BJ (cell line): ENCODE data around the gene PFDN4. TPM values are rescaled to one million over a fixed set of nuclear protein-coding genes. Genes with fewer than 3 reads are reported as not detected.

ENCODE experiments used
- CTCF ChIA-PET: fragments of 350-600 bp; formaldehyde crosslinking; extraction: SDS; loops from one replicate; lab custom pipeline; 2021; ENCODE audit warnings: antibody characterized with exemption, inconsistent platforms; lab: Yijun Ruan, JAX
- POLR2A ChIA-PET: fragments of 300-600 bp; sonication (Branson Sonifier 250); formaldehyde crosslinking; extraction: SDS; loops from one replicate; lab custom pipeline; 2021; ENCODE audit warnings: antibody characterized with exemption; lab: Charles Lee
- DNase-seq: peaks from one replicate; pipeline ENCODE4 v3.0.0-alpha.2; 2011; ENCODE audit warnings: low read depth
- H3K27me3 ChIP-seq: 2 replicates; pipeline ENCODE4 v1.6.0; 2011; ENCODE audit warnings: low read length; ENCODE audit not compliant: control insufficient read depth, insufficient read depth
- H3K36me3 ChIP-seq: 2 replicates; pipeline ENCODE4 v1.5.1; 2011; ENCODE audit warnings: low read length; ENCODE audit not compliant: control insufficient read depth, insufficient read depth
- H3K4me3 ChIP-seq: 2 replicates; pipeline ENCODE4 v1.5.1; 2011; ENCODE audit warnings: low read depth, mild to moderate bottlenecking, control low read depth, low read length
- CTCF ChIP-seq: IDR thresholded peaks from 2 replicates; pipeline ENCODE4 v1.5.1; 2011; ENCODE audit warnings: low read depth, mild to moderate bottlenecking, control low read depth, inconsistent platforms, low read length, moderate library complexity; ENCODE audit not compliant: insufficient read depth
- polyA plus RNA-seq: library from polyadenylated mRNA; depleted of rRNA; stranded (reverse); fragments of >200 nt; gene quantifications from 2 replicates; pipeline ENCODE4 v1.2.3, GENCODE V29; 2011

Gene PFDN4
- polyA plus RNA-seq, 1 experiment, result 10.4 TPM

GRCh38 chr20:54170026-54170471, 37.8 kb upstream of the PFDN4 start:
- Histone ChIP-seq H3K27me3 (peaks cover 20% of the 10 kb centered on the region), H3K36me3 (no peaks in the 10 kb centered on the region), H3K4me3 (no peak overlapping the region)
- TF ChIP-seq CTCF, result no peak
- no peak for DNase-seq
- ChIA-PET POLR2A (no interaction called here), CTCF (interaction anchor here (0.7 to 2.7 kb wide), 3 partner anchors 9 to 66 kb away, joined by 4 to 13 read pairs (median 7); no protein-coding TSS in a partner anchor)

GRCh38 chr20:54170963-54171362, 36.9 kb upstream of the PFDN4 start:
- ChIA-PET CTCF (interaction anchor here (0.7 to 2.7 kb wide), 6 partner anchors 12 to 74 kb away, joined by 3 to 13 read pairs (median 4); no protein-coding TSS in a partner anchor), POLR2A (no interaction called here)
- Histone ChIP-seq H3K4me3 (no peak overlapping the region), H3K27me3 (peaks cover 20% of the 10 kb centered on the region), H3K36me3 (no peaks in the 10 kb centered on the region)
- no peak for TF ChIP-seq CTCF
- no peak for DNase-seq

DNA sequence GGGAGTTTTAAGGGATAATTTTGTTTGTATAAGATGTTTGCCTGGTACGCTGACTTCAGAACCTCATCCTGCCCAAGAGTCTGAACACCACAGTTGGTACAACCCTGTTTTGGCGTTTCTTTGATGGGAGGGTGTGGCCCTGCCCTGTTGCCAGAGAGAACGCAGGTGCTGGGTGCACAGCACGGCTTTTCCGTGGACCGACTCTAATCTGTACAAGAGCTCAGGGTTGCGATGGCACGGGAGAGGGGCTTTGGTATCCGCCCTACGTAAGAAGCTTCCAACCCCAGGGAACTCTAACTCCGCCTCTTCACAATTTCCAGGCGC, 35.4 kb upstream of the PFDN4 start:
- no peak for DNase-seq
- ChIA-PET POLR2A (no interaction called here), CTCF (interaction anchor here (0.6 kb wide), 1 partner anchor 45 kb away, joined by 3 read pairs; no protein-coding TSS in a partner anchor)
- no peak for TF ChIP-seq CTCF
- H3K4me3 ChIP-seq, result no peak overlapping the region
- H3K36me3 ChIP-seq, result no peaks in the 10 kb centered on the region
- H3K27me3 ChIP-seq, result peaks cover 20% of the 10 kb centered on the region

- no peak for DNase-seq
- no peak for TF ChIP-seq CTCF
- peaks cover 20% of the 10 kb centered on the region for H3K27me3 ChIP-seq
- CTCF ChIA-PET, result no interaction called here
- POLR2A ChIA-PET, result no interaction called here
- no peak overlapping the region for H3K4me3 ChIP-seq
- H3K36me3 ChIP-seq, result no peaks in the 10 kb centered on the region
These were observed 34.8 kb upstream of the PFDN4 start for GRCh38 chr20:54172856-54173652.

DNA sequence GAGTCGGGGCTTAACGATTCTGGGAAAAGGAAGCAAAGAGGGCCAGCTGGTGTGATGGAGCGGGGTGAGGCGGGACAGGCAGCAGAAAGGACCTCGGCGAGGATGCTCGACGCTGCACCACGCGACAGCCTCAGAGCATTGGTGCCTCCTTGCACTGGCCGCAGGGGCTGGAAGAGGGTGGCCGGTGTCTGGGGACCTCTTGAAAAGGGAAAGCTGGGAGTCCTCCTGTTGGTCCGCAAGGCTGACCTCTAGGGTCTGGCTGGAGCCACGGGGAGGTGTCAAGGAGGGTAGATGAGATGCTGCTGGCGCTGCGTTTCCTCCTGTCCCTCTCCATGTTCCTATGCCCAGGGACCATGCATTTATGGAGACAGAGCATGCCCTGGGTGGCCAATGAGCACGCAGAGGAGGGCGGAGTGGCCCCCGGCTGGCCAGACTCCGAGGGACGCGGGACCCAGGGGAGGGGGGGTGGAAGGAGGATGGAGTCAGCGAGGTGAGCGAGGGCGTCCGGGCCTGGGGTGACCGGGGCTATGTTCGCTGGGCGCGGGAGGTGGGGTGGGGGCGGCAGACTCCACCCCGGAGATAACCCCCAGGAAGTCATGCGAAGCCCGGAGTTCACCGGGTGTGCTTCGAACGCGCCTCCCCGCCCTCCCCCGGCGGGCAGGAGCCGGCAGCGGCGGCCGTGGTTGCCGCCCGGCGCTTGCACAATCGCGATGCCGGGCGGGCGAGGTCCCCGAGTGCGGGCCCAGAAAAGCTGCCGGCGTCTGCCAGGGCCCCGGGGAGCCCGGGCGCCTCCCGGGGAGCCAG, 34.0 kb upstream of the PFDN4 start, which contains the start of gene CYP24A1:
CYP24A1 (minus strand) TSS at position 334 of the 804 bp plus-strand sequence. CDS start 407 bp downstream, outside the sequence.
- ChIA-PET POLR2A (no interaction called here), CTCF (no interaction called here)
- DNase-seq, result no peak
- Histone ChIP-seq H3K36me3 (no peaks in the 10 kb centered on the region), H3K27me3 (peaks cover 20% of the 10 kb centered on the region), H3K4me3 (peak within 1 kb of the TSS; percentile 15)
- TF ChIP-seq CTCF, result no peak
